Measurements from ENCODE around the gene FRMD6. TPM values are rescaled to one million over a fixed set of nuclear protein-coding genes. Genes with fewer than 3 reads are reported as not detected.

The FRMD6 gene
- total RNA-seq, 1 experiment from 2014 or later, result 9.6 TPM

DNA sequence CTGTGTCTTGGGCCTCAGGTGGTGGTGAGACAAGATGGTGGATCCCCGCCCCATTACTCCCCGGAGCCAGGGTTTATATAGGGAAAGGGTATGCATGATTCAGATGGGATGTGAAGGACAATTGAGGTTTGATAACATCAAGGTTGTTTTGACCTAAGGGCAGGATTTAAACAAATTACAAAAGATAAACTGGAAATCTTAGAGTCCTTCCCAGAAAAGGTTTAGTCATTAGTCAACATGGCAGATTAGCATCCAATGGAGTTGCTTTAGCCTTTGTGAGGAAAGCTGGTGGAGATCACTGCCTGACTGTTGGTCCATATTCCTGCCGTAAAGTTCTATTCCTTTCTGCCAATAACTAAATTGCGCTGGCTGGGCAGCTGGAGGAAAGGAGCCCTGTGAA is 15.6 kb upstream of the FRMD6 start:
- Histone ChIP-seq H3K56ac (ENCODE audit: insufficient read length, low read depth, low read length) (no peak overlapping the region), H4K20me1 (ENCODE audit: control insufficient read depth, insufficient read depth, insufficient read length) (no peaks in the 10 kb centered on the region), H2BK5ac (ENCODE audit: insufficient read length, low read length) (no peak overlapping the region), H3K4me1 (ENCODE audit: insufficient read depth, low read length) (peaks cover 5% of the 10 kb centered on the region; the same call in 1 of the 2 replicates), H3K27ac (ENCODE audit: insufficient read length, low read depth, low read length) (no peak overlapping the region), H4K91ac (ENCODE audit: insufficient read length, low read depth, low read length) (no peak overlapping the region), H3K79me1 (ENCODE audit: insufficient read depth, low read depth, low read length, poor library complexity, severe bottlenecking) (no peaks in the 10 kb centered on the region), H3K14ac (ENCODE audit: insufficient read depth, low read length) (no peak overlapping the region), H2BK20ac (ENCODE audit: low read depth, low read length, poor library complexity, severe bottlenecking) (no peak overlapping the region), H3K4me2 (ENCODE audit: insufficient read depth, insufficient read length, low read length) (no peak overlapping the region), H2BK120ac (ENCODE audit: low read depth, low read length, poor library complexity, severe bottlenecking) (no peak overlapping the region), H3K18ac (ENCODE audit: insufficient read length, low read depth, low read length) (no peak overlapping the region), H2BK12ac (ENCODE audit: insufficient read length, low read depth, low read length) (no peak overlapping the region), H3K23me2 (ENCODE audit: insufficient read length, low read depth, low read length, poor library complexity, severe bottlenecking) (no peaks in the 10 kb centered on the region), H3T11ph (ENCODE audit: low read length) (no peak overlapping the region), H3K9me3 (ENCODE audit: control insufficient read depth, low read depth, low read length) (no peaks in the 10 kb centered on the region), H3K79me2 (ENCODE audit: insufficient read depth, low read length) (no peaks in the 10 kb centered on the region), H2AK5ac (ENCODE audit: insufficient read length, low read length) (no peak overlapping the region), H2BK15ac (ENCODE audit: low read depth, low read length) (no peak overlapping the region), H3K9ac (ENCODE audit: extremely low read depth, insufficient read length, low read length) (no peak overlapping the region), H2AFZ (ENCODE audit: low read length) (no peak overlapping the region), H4K8ac (replicated peaks; ENCODE audit: insufficient read length, low read depth, low read length) (no peak overlapping the region), H3K27me3 (ENCODE audit: insufficient read depth, low read length) (no peaks in the 10 kb centered on the region), H3K4ac (ENCODE audit: low read depth, low read length) (no peak overlapping the region), H3K23ac (ENCODE audit: insufficient read length, low read depth, low read length) (no peak overlapping the region), H4K5ac (ENCODE audit: insufficient read length, low read depth, low read length) (no peak overlapping the region)
- Mint-ChIP-seq H3K4me3 (no peak overlapping the region), H3K27ac (no peak overlapping the region), H3K27me3 (ENCODE audit: low read depth) (no peaks in the 10 kb centered on the region), H3K9me3 (no peaks in the 10 kb centered on the region), H3K36me3 (ENCODE audit: insufficient read depth in 1 of 3, low read depth in 3 of 3) (no peaks in the 10 kb centered on the region), H3K4me1 (peaks cover 10 to 14% of the 10 kb centered on the region in 2 experiments)
- WGBS (ENCODE audit: extremely low coverage, insufficient read length, low lambda C conversion rate), result no CpG with 5 or more reads among the region's 4 CpGs
- TF ChIP-seq, protein P1, sequence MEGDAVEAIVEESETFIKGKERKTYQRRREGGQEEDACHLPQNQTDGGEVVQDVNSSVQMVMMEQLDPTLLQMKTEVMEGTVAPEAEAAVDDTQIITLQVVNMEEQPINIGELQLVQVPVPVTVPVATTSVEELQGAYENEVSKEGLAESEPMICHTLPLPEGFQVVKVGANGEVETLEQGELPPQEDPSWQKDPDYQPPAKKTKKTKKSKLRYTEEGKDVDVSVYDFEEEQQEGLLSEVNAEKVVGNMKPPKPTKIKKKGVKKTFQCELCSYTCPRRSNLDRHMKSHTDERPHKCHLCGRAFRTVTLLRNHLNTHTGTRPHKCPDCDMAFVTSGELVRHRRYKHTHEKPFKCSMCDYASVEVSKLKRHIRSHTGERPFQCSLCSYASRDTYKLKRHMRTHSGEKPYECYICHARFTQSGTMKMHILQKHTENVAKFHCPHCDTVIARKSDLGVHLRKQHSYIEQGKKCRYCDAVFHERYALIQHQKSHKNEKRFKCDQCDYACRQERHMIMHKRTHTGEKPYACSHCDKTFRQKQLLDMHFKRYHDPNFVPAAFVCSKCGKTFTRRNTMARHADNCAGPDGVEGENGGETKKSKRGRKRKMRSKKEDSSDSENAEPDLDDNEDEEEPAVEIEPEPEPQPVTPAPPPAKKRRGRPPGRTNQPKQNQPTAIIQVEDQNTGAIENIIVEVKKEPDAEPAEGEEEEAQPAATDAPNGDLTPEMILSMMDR (conservative IDR thresholded peaks at IDR 0.05), result no peak
- no peak for DNase-seq

Measured in H9 (cell line).